CD14-positive monocyte (primary cell): ENCODE measurements around the gene CDH13. TPM values are rescaled to one million over a fixed set of nuclear protein-coding genes. Genes with fewer than 3 reads are reported as not detected.

Experiments
- DNase-seq, 3 donors: peaks; one replicate each; pipeline ENCODE4 v3.0.0-alpha.2; 2011 to 2022
- H2AFZ ChIP-seq: 2 replicates; pipeline ENCODE4 v1.6.0; 2012; ENCODE audit warnings: mild to moderate bottlenecking, low read depth, low read length, inconsistent platforms; ENCODE audit not compliant: insufficient read depth, poor library complexity, severe bottlenecking
- H3K27ac ChIP-seq, 2 donors: 1 replicate in 1 of 2; 2 replicates in 1 of 2; pipeline ENCODE4 v1.5.1; 2012 to 2013; ENCODE audit warnings: low read length in 2 of 2, control low read depth in 1 of 2, inconsistent platforms in 1 of 2, low read depth in 1 of 2, mild to moderate bottlenecking in 1 of 2
- H3K27me3 ChIP-seq, 2 donors: one replicate each; pipeline versions ENCODE4 v1.6.0 to v1.6.1; 2011 to 2013; ENCODE audit warnings: low read length in 2 of 2; ENCODE audit not compliant: control insufficient read depth in 2 of 2, insufficient read depth in 2 of 2
- H3K36me3 ChIP-seq, 2 donors: replicated peaks in 1 of 2; 1 replicate in 1 of 2; 2 replicates in 1 of 2; pipeline versions ENCODE4 v1.5.1 to v1.6.1; 2012 to 2013; ENCODE audit warnings: low read length in 2 of 2, control low read depth in 1 of 2, inconsistent platforms in 1 of 2, mild to moderate bottlenecking in 1 of 2; ENCODE audit not compliant: insufficient read depth in 2 of 2, control insufficient read depth in 1 of 2
- H3K4me1 ChIP-seq, 2 donors: 1 replicate in 1 of 2; 2 replicates in 1 of 2; pipeline versions ENCODE4 v1.5.1 to v1.6.1; 2012 to 2013; ENCODE audit warnings: low read length in 2 of 2, control low read depth in 1 of 2, inconsistent platforms in 1 of 2, mild to moderate bottlenecking in 1 of 2, moderate library complexity in 1 of 2; ENCODE audit not compliant: insufficient read depth in 2 of 2, control insufficient read depth in 1 of 2
- H3K4me2 ChIP-seq: replicated peaks from 2 replicates; pipeline ENCODE3; 2012; ENCODE audit warnings: low read length, moderate library complexity, mild to moderate bottlenecking; ENCODE audit not compliant: poor library complexity, severe bottlenecking; ENCODE audit errors: extremely low read depth
- H3K4me3 ChIP-seq, 3 experiments: fragments of 200-600 bp in 1 of 3; sonication (generic) in 1 of 3; replicated peaks in 1 of 3; 1 replicate in 2 of 3; 2 replicates in 1 of 3; pipeline ENCODE4 v1.5.1; 2011 to 2013; ENCODE audit warnings: low read length in 3 of 3, mild to moderate bottlenecking in 3 of 3, control low read depth in 2 of 3, low read depth in 2 of 3, inconsistent platforms in 1 of 3, moderate library complexity in 1 of 3
- H3K79me2 ChIP-seq: 2 replicates; pipeline ENCODE4 v1.6.0; 2012; ENCODE audit warnings: mild to moderate bottlenecking, control low read depth, inconsistent platforms, low read length, moderate library complexity; ENCODE audit not compliant: insufficient read depth
- H3K9ac ChIP-seq: 2 replicates; pipeline ENCODE4 v1.6.0; 2017; ENCODE audit warnings: low read length, mild to moderate bottlenecking; ENCODE audit not compliant: insufficient read depth, poor library complexity, severe bottlenecking
- H3K9me3 ChIP-seq, 2 donors: replicated peaks in 1 of 2; 1 replicate in 1 of 2; 2 replicates in 1 of 2; pipeline versions ENCODE4 v1.5.1 to v1.6.1; 2012 to 2013; ENCODE audit warnings: low read length in 2 of 2, control low read depth in 1 of 2; ENCODE audit not compliant: control insufficient read depth in 1 of 2, insufficient read depth in 1 of 2
- H4K20me1 ChIP-seq: 2 replicates; pipeline ENCODE4 v1.6.0; 2012; ENCODE audit warnings: mild to moderate bottlenecking, low read length, control low read depth, moderate library complexity; ENCODE audit not compliant: insufficient read depth
- H3K27ac Mint-ChIP-seq, 7 donors: one replicate each; pipeline ENCODE4 v1.8.0; 2020; ENCODE audit warnings: mild to moderate bottlenecking in 7 of 7, mixed read lengths in 7 of 7, moderate library complexity in 6 of 7, inconsistent platforms in 2 of 7
- H3K27me3 Mint-ChIP-seq, 3 donors: one replicate each; pipeline ENCODE4 v1.8.0; 2021 to 2022; ENCODE audit warnings: low read depth in 3 of 3, mild to moderate bottlenecking in 3 of 3, mixed read lengths in 3 of 3, moderate library complexity in 3 of 3, inconsistent platforms in 1 of 3
- H3K36me3 Mint-ChIP-seq, 2 donors: one replicate each; pipeline ENCODE4 v1.8.0; 2020; ENCODE audit warnings: mixed read lengths in 2 of 2, inconsistent platforms in 1 of 2, mild to moderate bottlenecking in 1 of 2
- H3K4me1 Mint-ChIP-seq: one replicate; pipeline ENCODE4 v1.8.0; 2020; ENCODE audit warnings: mild to moderate bottlenecking, mixed read lengths
- H3K4me3 Mint-ChIP-seq, 2 donors: one replicate each; pipeline ENCODE4 v1.8.0; 2020; ENCODE audit warnings: mild to moderate bottlenecking in 2 of 2, mixed read lengths in 2 of 2, moderate library complexity in 1 of 2
- H3K9me3 Mint-ChIP-seq, 7 donors: one replicate each; pipeline ENCODE4 v1.8.0; 2020 to 2022; ENCODE audit warnings: mixed read lengths in 7 of 7, mild to moderate bottlenecking in 6 of 7, moderate library complexity in 6 of 7, inconsistent platforms in 2 of 7
- WGBS: methylation state at CpG from one replicate; pipeline ENCODE4 v1.1.5; 2013; ENCODE audit warnings: missing lambda C conversion rate; ENCODE audit not compliant: insufficient coverage; 5-methylcytosine and 5-hydroxymethylcytosine counted together
- intact Hi-C, 2 donors: fragments of 100-400 bp; cut with micrococcal nuclease; formaldehyde crosslinking; loops; one replicate each; pipeline versions ENCODE4 v1.15.0 to v1.15.1; 2023
- polyA plus RNA-seq, 3 donors: library from polyadenylated mRNA; depleted of rRNA in 1 of 3; unstranded in 2 of 3; stranded (reverse) in 1 of 3; fragments of 300-500 nt in 2 of 3; fragments of >200 nt in 1 of 3; fragmentation: Illumina TruSeq in 2 of 3; gene quantifications; 1 replicate in 2 of 3; 2 replicates in 1 of 3; pipeline ENCODE4 v1.2.3, GENCODE V29; 2012 to 2021
- TF ChIP-seq, protein P1 (sequence below): fragments of 200-600 bp; IDR thresholded peaks from one replicate; pipeline ENCODE4 v1.8.0; 2022; ENCODE audit warnings: antibody characterized with exemption, mild to moderate bottlenecking

The CDH13 gene
- polyA plus RNA-seq, 3 donors = 0.13 to 0.19 TPM; not detected in 1

- peaks cover 0 to 15% (median 2%) of the 10 kb centered on the region in 7 donors for H3K9me3 Mint-ChIP-seq
- intact Hi-C loops = no loop called here
- no peaks in the 10 kb centered on the region for H3K4me1 ChIP-seq
- DNase-seq = no peak
- H3K27me3 ChIP-seq = no peaks in the 10 kb centered on the region
- H3K36me3 Mint-ChIP-seq = no peaks in the 10 kb centered on the region
- H4K20me1 ChIP-seq = no peaks in the 10 kb centered on the region
- H3K36me3 ChIP-seq = no peaks in the 10 kb centered on the region
- H3K27ac Mint-ChIP-seq = no peak overlapping the region
- H3K9ac ChIP-seq = no peak overlapping the region
- no CpG with 5 or more reads among the region's 3 CpGs for WGBS
- H3K4me3 ChIP-seq = no peak overlapping the region
- H3K4me2 ChIP-seq = no peak overlapping the region
- no peak overlapping the region for H3K4me3 Mint-ChIP-seq
- TF ChIP-seq, protein P1, sequence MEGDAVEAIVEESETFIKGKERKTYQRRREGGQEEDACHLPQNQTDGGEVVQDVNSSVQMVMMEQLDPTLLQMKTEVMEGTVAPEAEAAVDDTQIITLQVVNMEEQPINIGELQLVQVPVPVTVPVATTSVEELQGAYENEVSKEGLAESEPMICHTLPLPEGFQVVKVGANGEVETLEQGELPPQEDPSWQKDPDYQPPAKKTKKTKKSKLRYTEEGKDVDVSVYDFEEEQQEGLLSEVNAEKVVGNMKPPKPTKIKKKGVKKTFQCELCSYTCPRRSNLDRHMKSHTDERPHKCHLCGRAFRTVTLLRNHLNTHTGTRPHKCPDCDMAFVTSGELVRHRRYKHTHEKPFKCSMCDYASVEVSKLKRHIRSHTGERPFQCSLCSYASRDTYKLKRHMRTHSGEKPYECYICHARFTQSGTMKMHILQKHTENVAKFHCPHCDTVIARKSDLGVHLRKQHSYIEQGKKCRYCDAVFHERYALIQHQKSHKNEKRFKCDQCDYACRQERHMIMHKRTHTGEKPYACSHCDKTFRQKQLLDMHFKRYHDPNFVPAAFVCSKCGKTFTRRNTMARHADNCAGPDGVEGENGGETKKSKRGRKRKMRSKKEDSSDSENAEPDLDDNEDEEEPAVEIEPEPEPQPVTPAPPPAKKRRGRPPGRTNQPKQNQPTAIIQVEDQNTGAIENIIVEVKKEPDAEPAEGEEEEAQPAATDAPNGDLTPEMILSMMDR = no peak
- H3K4me1 Mint-ChIP-seq = no peaks in the 10 kb centered on the region
- peaks cover 0 to 4% (median 2%) of the 10 kb centered on the region in 3 donors for H3K27me3 Mint-ChIP-seq
- no peaks in the 10 kb centered on the region for H3K9me3 ChIP-seq
- no peak overlapping the region for H2AFZ ChIP-seq
- no peaks in the 10 kb centered on the region for H3K79me2 ChIP-seq
- H3K27ac ChIP-seq = no peak overlapping the region
Observed at GRCh38 chr16:82891424-82891823, 264.7 kb downstream of the CDH13 start.

- DNase-seq = no peak
- H3K9me3 Mint-ChIP-seq = peaks cover 0 to 15% (median 3%) of the 10 kb centered on the region in 7 donors
- Histone ChIP-seq H3K9ac (no peak overlapping the region), H3K27ac (no peak overlapping the region), H3K36me3 (no peaks in the 10 kb centered on the region), H4K20me1 (no peaks in the 10 kb centered on the region), H2AFZ (no peak overlapping the region), H3K27me3 (no peaks in the 10 kb centered on the region), H3K4me1 (no peaks in the 10 kb centered on the region), H3K4me3 (no peak overlapping the region), H3K9me3 (no peaks in the 10 kb centered on the region), H3K79me2 (no peaks in the 10 kb centered on the region), H3K4me2 (no peak overlapping the region)
- no peak overlapping the region for H3K27ac Mint-ChIP-seq
- intact Hi-C loops = no loop called here
- no peaks in the 10 kb centered on the region for H3K36me3 Mint-ChIP-seq
- H3K4me1 Mint-ChIP-seq = no peaks in the 10 kb centered on the region
- H3K4me3 Mint-ChIP-seq = no peak overlapping the region
- TF ChIP-seq, protein P1 = no peak
- H3K27me3 Mint-ChIP-seq = peaks cover 0 to 4% (median 2%) of the 10 kb centered on the region in 3 donors
- WGBS = no CpG with 5 or more reads among the region's 3 CpGs
Observed at GRCh38 chr16:82891918-82892317, 265.1 kb downstream of the CDH13 start.
